ENCODE data around the gene NLGN1. TPM values are rescaled to one million over a fixed set of nuclear protein-coding genes. Genes with fewer than 3 reads are reported as not detected.

Gene NLGN1
- total and polyA plus RNA-seq, 2 of the 13 experiments (the other 11 are each of a cell fraction or from before 2014, with no cell fraction given) = not detected

- BruUV-seq (replicated peaks) = no TSS peak
- ChIA-PET CTCF (ENCODE audit: low intra/inter-chr PET ratio, low total read pairs) (no interaction called here), POLR2A (no interaction called here)
- no peak overlapping the region for H3K9ac ChIP-seq (ENCODE audit: insufficient read depth, low read depth, low read length)
- no peak overlapping the region for H3K27ac ChIP-seq (ENCODE audit: extremely low read length, insufficient read depth, low read length)
- ATAC-seq (no peak), DNase-seq (ENCODE audit: low spot score) (no peak), FAIRE-seq (no peak)
- no peaks in the 10 kb centered on the region for H3K4me1 ChIP-seq (ENCODE audit: insufficient read depth, low read length)
- no peak overlapping the region for H2AFZ ChIP-seq (ENCODE audit: low read length)
- no peak overlapping the region for H3K4me3 ChIP-seq (replicated peaks in 1 of 3; ENCODE audit: insufficient read depth in 1 of 3, low read depth in 2 of 3, low read length in 3 of 3)
- H4K20me1 ChIP-seq (ENCODE audit: insufficient read depth, low read length) = no peaks in the 10 kb centered on the region
- TF ChIP-seq CTCF (CRISPR knock-in tag; IDR thresholded peaks at IDR 0.05) (no peak), HIC2 (CRISPR knock-in tag; IDR thresholded peaks at IDR 0.05; ENCODE audit: low read depth) (no peak), KLF13 (CRISPR knock-in tag; IDR thresholded peaks at IDR 0.05) (no peak), ZNF597 (CRISPR knock-in tag; IDR thresholded peaks at IDR 0.05) (no peak), HES4 (CRISPR knock-in tag; IDR thresholded peaks at IDR 0.05; ENCODE audit: borderline replicate concordance) (no peak), ZBTB38 (CRISPR knock-in tag; IDR thresholded peaks at IDR 0.05) (no peak), ZSCAN21 (CRISPR knock-in tag; IDR thresholded peaks at IDR 0.05; ENCODE audit: borderline replicate concordance) (no peak), MNT (IDR thresholded peaks at IDR 0.05) (no peak)
- no peaks in the 10 kb centered on the region for H3K27me3 ChIP-seq (ENCODE audit: control insufficient read depth in 1 of 2, insufficient read depth in 2 of 2, low read length in 2 of 2)
- 3% methylated on average over 4 of the region's 4 CpGs for WGBS (ENCODE audit: low lambda C conversion rate)
- no peaks in the 10 kb centered on the region for H3K9me3 ChIP-seq (ENCODE audit: low read length)
- H3K36me3 ChIP-seq (replicated peaks in 1 of 2; ENCODE audit: control insufficient read depth in 1 of 2, insufficient read depth in 2 of 2, low read length in 2 of 2) = no peaks in the 10 kb centered on the region
- H3K4me2 ChIP-seq (ENCODE audit: low read depth, low read length) = no peak overlapping the region
- intact Hi-C loops (cut with micrococcal nuclease; ENCODE audit: unreplicated experiment) (no loop called here), in situ Hi-C loops (cut with HindIII; ENCODE audit: extremely low pct_ligation_motif_present, low pct_unique_long_range_greater_than_20kb) (no loop called here)
- no peaks in the 10 kb centered on the region for H3K79me2 ChIP-seq (ENCODE audit: insufficient read depth, low read length)
These were observed 637.9 kb downstream of the NLGN1 start for GRCh38 chr3:174035328-174035886.
